A549 (cell line): ENCODE results near the gene COL16A1.

Experiments used
- CEBPB ChIP-seq, 2 experiments: fragments of >200 bp in 1 of 2; sonication (Bioruptor Twin) in 1 of 2; formaldehyde crosslinking in 1 of 2; IDR thresholded peaks; 2 replicates each; pipeline ENCODE4 v1.6.1; 2012 to 2016
- CHD2 ChIP-seq: fragments of 150-350 bp; IDR thresholded peaks from 2 replicates; pipeline ENCODE4 v1.6.1; 2014; ENCODE audit warnings: low read length; ENCODE audit not compliant: partially characterized antibody
- CTCF ChIP-seq: fragments of >200 bp; sonication (Bioruptor Twin); formaldehyde crosslinking; IDR thresholded peaks from 3 replicates; pipeline ENCODE4 v1.5.1; 2016
- EP300 ChIP-seq, 2 experiments: fragments of >200 bp; sonication (Bioruptor Twin); formaldehyde crosslinking; IDR thresholded peaks; 2 replicates in 1 of 2; 3 replicates in 1 of 2; pipeline ENCODE4 v1.6.1; 2016 to 2017
- FOSL2 ChIP-seq, 2 experiments: fragments of 450-650 bp in 1 of 2; fragments of >200 bp in 1 of 2; sonication (Bioruptor Twin) in 1 of 2; formaldehyde crosslinking; IDR thresholded peaks; 2 replicates each; pipeline versions ENCODE4 v1.5.0 to v1.6.1; 2016 to 2020; ENCODE audit warnings: mild to moderate bottlenecking in 1 of 2, moderate library complexity in 1 of 2
- FOXS1 ChIP-seq: fragments of 250-450 bp; sonication (Bioruptor Pico); IDR thresholded peaks from 2 replicates; pipeline ENCODE4 v1.5.0; 2020; ENCODE audit warnings: mild to moderate bottlenecking, moderate library complexity
- HMGXB4 ChIP-seq: fragments of 250-450 bp; sonication (Bioruptor Pico); IDR thresholded peaks from 2 replicates; pipeline ENCODE4 v1.5.0; 2021; ENCODE audit warnings: mild to moderate bottlenecking, moderate library complexity, borderline replicate concordance
- JUN ChIP-seq, 2 experiments: fragments of >200 bp; sonication (Bioruptor Twin); formaldehyde crosslinking; IDR thresholded peaks; 2 replicates in 1 of 2; 3 replicates in 1 of 2; pipeline ENCODE4 v1.6.1; 2016 to 2017
- RCOR1 ChIP-seq: fragments of 150-350 bp; IDR thresholded peaks from 2 replicates; pipeline ENCODE4 v1.6.1; 2014; ENCODE audit warnings: antibody characterized with exemption, low read length, low read depth
- REST ChIP-seq: fragments of 200-600 bp; sonication (generic); IDR thresholded peaks from 2 replicates; pipeline ENCODE4 v1.6.1; 2016; ENCODE audit warnings: antibody characterized with exemption, mild to moderate bottlenecking, moderate library complexity
- SREBF2 ChIP-seq: fragments of 450-650 bp; IDR thresholded peaks from 2 replicates; pipeline ENCODE4 v1.6.1; 2014; ENCODE audit warnings: mild to moderate bottlenecking, moderate library complexity
- TF ChIP-seq, protein P1 (sequence below): fragments of 450-650 bp; IDR thresholded peaks from 2 replicates; pipeline ENCODE4 v1.6.1; 2014; ENCODE audit warnings: antibody characterized with exemption

- TF ChIP-seq CTCF (no peak), EP300 (IDR thresholded peaks at IDR 0.05) (no peak), RCOR1 (no peak), FOXS1 (CRISPR knock-in tag) (no peak), JUN (IDR thresholded peaks at IDR 0.05) (no peak), HMGXB4 (CRISPR knock-in tag) (no peak), CEBPB (IDR thresholded peaks at IDR 0.05) (no peak), CHD2 (no peak), FOSL2 (IDR thresholded peaks at IDR 0.05) (no peak), FOSL2 (CRISPR knock-in tag; IDR thresholded peaks at IDR 0.05) (no peak), REST (no peak), SREBF2 (no peak)
- TF ChIP-seq, protein P1, sequence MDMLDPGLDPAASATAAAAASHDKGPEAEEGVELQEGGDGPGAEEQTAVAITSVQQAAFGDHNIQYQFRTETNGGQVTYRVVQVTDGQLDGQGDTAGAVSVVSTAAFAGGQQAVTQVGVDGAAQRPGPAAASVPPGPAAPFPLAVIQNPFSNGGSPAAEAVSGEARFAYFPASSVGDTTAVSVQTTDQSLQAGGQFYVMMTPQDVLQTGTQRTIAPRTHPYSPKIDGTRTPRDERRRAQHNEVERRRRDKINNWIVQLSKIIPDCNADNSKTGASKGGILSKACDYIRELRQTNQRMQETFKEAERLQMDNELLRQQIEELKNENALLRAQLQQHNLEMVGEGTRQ = no peak
Observed at GRCh38 chr1:31691446-31691845, 12.4 kb downstream of the COL16A1 start.
